Activated CD4-positive, CD25-positive, alpha-beta regulatory T cell treated with anti-CD3 and anti-CD28 coated beads, Interleukin-2, amount 50 U/mL, for 24 hours (primary cell): ENCODE data around the gene NELFCD.
"Not testable (repeated sequence)": the region's sequence is repeated elsewhere in the genome, so short reads cannot be mapped to it uniquely, and the experiment has no call there.

Experiments used
- ATAC-seq, 2 donors: fragments of 150-1000 bp; cut with Tn5 transposase; one replicate each; pipeline ENCODE4 v1.10.0; 2021; ENCODE audit warnings: mild to moderate bottlenecking in 1 of 2, moderate library complexity in 1 of 2

Gene NELFCD

DNA sequence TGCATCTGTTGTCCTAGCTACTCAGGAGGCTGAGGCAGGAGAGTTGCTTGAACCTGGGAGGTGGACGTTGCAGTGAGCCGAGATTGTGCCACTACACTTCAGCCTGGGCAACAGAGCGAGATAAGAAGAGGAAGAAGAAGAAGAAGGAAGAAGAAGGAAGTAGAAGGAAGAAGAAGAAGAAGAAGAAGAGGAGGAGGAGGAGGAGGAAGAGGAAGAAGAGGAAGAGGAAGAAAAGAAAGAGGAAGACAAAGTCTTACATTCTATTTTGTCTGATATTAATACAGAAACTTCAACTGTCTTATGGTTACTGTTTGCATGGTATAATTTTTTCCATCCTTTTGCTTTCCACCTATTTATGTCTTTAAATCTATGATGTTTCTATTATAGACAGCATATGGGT lies 7.2 kb upstream of the NELFCD start:
- no peak for ATAC-seq

- no peak for ATAC-seq
Measured at GRCh38 chr20:58975353-58975752, 5.7 kb upstream of the NELFCD start.

DNA sequence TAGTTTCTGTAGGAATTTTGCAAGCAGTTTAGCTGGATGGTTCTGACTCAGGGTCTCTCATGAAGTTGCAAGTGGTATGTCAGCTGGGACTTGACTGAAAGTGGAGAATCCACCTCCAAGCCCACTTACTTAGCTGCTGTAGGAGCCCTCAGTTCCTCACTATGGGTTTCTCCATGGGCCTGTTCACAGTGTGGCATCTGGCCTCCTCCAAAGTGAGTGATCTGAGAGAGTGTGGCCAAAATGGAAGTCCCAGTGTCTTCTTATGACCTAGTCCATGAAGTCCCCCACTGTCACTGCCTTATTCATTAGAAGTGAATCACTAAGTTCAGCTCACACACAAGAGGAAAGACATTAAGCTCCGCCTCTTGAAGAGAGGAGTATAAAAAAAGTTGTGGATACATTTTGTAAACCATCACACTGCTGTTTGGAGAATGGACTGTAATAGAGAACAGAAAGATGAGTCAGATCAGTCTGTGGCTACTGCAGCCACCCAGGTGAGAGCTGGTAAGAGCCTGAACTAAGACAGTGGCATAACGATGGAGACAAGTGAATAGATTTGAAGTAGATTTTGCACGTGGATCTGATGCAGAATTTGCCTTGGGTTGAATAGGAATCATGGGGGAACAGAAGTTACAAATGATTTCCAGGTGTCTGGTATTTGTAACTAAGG lies 4.9 kb upstream of the NELFCD start:
- no peak for ATAC-seq

DNA sequence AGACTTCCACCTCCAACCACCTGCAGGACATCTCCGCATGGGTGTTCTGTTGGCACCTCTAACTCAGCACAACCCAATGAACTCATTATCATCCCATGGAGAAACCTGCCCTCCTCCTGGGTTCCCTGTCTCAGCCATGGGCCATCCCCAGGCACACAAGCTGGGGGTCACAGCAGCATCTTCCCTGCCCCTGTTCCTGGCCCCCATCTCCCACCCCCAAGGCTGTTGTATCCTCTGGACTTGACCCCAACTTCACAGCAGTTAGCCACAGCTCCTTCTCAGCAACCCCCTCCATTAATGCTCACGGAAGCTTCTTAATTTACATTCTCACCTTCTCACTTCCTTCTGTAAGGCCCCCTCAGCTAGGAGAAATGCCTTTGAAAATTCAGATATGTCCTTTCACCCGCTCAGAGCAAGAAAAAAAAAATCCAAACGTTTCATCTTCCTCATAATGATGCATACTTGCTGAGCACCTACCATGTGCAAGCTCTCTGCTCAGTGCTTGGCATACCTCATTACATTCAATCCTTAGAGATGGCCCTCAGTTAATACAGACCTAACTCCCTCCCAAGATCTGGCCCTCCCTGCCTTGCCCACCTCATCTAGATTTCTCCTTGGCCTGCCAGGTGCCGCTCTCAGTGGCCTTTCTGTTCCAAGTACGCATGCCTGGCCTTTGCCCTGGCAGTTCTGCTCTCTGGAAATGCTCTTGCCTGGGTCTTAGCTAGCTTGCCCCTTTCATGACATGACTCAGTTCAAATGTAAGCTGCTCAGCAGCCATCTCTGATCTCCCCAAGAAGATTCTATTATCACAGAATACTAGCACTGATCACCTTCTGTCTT lies 2.5 kb upstream of the NELFCD start:
- no peak for ATAC-seq

- no peak for ATAC-seq
Measured at GRCh38 chr20:58981628-58982364, 740 bp downstream of the NELFCD start.

DNA sequence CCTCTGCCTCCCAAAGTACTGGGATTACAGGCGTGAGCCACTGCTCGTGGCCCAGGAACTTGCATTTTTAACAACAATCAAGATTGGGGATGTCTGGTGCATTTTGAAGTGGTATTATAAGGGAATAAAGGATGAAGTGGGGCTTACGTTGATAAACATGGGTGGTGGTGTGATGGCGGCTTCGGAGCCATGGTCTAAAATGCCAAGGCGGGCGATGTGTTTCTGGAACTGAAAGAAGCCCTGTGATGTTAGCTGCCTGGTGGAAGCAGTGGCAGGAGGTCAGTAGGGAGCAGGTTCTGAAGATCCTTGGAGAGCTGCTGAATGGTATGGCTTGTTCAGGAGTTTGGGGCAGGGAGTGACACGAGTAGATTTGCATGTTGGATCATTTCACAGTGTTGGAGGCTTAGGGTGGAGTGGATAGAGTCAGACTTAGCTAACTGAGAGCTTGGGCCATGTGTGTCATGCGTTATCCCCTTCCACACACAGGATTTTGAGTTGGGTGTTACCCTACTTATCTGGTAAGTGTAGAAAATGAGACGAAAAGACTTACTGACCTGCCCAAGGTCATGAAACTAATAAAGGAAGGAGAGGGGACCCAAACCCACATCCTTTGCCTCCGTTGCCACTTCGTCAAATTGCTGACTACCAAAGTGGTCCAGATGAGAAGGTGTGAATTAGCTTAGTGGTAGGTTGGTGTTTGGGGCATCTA lies 1.5 kb downstream of the NELFCD start:
- peak in 1 of 2 donors; percentile 8 for ATAC-seq

DNA sequence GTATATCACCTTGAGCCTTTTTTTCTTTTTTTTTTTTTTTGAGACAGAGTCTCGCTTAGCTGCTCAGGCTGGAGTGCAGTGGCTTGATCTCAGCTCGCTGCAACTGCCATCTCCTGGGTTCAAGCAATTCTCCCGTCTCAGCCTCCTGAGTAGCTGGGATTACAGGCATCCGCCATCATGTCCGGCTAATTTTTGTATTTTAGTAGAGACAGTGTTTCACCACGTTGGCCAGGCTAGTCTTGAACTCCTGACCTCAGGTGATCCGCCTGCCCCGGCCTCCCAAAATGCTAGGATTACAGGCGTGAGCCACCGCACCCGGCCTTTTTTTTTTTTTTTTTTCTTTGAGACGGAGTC lies 2.0 kb downstream of the NELFCD start:
- ATAC-seq, result not testable (repeated sequence)

GRCh38 chr20:58984691-58985090 lies 3.6 kb downstream of the NELFCD start:
- ATAC-seq, result no peak

DNA sequence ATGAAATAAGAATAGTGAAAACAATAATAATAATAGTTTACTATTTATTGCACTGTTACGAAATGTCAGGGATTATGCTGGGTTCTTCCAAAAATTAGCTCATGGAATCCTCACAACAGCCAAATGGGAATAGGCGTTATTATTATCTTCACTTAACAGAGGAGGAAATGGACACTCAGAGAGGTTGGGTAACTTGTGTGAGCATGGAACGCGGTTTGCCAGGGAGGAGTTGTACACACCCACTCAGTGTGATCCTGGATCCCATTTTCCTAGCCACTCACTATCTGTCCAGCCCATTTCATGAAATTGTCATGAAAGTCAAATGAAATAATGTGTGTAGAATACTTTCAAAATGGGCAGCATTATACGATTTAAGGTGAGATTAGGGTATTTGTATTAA lies 4.6 kb downstream of the NELFCD start:
- no peak for ATAC-seq

DNA sequence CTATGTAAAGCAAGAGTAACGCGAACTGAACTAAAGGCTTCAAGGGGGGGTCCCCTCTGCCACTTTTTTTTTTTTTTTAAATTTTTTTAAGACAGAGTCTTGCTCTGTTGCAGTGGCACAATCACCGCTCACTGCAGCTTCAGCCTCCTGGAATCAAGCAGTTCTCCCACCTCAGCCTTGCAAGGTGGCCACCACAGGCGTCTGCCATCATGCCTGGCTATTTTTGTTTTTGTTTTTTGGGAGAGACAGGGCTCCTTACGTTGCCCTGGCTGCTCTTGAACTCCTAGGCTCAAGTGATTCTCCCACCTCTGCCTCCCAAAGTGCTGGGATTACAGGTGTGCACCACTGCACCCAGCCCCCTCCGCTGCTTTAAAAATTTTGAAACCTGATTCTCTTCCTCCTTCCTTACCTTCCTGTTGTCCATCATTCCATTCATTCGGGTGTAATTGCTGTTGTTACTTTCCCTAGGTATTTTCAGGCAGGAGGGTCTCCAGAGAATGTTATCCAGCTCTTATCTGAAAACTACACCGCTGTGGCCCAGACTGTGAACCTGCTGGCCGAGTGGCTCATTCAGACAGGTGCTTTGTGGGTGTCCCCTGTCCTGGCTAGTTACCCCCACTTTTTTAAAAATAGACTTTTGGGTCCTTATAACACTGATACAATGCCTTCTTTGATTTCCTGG lies 5.4 kb downstream of the NELFCD start:
- ATAC-seq, result peak in 1 of 2 donors; percentile 27

DNA sequence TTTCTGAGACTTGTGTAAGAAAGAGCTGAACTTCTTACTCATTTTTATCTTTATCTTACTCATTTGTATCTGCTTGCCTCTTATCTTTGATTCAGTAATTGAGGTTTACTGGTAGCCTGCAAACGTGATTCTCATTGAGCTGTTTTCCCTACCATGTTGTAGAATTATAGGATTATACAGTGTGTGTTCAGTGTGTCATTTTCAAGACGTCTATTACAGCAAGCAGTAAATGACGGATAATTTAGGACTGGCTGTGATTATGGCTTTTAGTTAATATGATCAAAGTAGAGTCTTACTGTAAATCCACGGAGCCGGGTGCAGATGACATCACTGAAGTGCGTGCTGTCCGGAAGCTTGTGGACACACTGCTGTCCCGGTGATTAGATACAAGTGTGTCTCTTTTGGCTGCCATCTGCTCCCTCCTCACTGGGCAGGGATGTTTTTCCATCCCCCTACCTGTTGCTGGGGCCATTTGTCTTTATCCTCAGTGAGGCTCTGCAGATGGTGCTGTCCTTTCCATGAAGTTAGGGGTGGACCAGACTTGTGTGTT lies 6.0 kb downstream of the NELFCD start:
- peak in 1 of 2 donors; percentile 57 for ATAC-seq

GRCh38 chr20:58987790-58988564 lies 6.9 kb downstream of the NELFCD start:
- no peak for ATAC-seq

DNA sequence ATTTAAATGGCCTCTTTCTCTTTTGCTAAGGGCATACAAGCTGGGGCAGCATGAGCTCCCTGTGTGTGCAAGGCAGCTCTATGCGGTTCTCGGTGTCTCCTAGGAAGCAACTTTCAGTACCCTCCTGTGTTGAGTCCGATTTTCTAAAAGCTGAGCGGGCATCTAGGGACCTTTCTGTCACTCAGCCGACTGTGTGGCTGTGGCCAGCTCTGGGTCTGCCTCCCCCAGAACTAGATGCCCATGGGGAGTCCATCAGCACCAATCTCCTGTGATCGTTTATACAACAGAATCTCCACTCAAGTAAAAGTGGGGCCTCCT lies 7.5 kb downstream of the NELFCD start:
- no peak for ATAC-seq

GRCh38 chr20:58989196-58989595 lies 8.1 kb downstream of the NELFCD start:
- ATAC-seq, result no peak

DNA sequence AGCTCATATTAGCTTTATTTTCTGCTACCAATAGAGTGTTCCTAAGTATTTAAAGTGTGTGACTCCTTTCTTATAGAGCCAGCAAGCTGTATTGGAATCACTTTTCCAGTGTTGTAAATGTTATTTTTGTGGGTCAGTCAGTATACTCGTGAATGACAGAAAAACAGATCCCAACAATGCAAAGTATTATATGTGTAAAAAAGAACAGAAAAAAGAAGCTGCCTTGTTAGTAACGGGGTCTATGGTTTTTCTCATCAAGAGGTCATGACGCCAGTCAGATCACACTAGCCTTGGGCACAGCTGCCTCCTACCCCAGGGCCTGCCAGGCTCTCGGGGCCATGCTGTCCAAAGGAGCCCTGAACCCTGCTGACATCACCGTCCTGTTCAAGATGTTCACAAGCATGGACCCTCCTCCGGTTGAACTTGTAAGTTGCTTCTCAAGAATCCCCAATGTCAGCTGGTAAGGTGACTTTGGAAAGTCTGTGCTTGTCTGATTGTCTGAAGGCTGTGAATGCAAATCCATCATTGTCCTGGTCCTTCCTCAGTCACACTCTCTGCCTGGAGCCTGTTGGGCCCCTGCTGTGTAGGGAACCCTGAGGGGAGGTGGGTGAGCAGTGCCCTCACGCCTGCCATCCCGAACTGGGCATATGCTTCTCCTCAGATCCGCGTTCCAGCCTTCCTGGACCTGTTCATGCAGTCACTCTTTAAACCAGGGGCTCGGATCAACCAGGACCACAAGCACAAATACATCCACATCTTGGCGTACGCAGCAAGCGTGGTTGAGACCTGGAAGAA lies 9.8 kb downstream of the NELFCD start:
- ATAC-seq, result no peak

DNA sequence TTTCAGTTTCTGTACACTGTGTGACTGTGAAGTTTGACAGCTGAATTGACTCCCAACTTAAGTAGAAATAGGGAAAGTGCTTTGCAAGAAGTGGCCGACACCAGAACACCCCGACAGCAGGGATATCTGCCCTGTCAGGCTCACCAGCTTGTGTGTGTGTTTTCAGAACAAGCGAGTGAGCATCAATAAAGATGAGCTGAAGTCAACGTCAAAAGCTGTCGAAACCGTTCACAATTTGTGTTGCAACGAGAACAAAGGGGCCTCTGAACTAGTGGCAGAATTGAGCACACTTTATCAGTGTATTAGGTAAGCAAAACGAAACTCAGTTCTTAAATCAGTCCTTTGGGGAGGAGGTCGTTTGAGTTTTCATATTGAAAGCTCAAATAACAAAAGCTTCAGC lies 10.7 kb downstream of the NELFCD start:
- ATAC-seq, result no peak

DNA sequence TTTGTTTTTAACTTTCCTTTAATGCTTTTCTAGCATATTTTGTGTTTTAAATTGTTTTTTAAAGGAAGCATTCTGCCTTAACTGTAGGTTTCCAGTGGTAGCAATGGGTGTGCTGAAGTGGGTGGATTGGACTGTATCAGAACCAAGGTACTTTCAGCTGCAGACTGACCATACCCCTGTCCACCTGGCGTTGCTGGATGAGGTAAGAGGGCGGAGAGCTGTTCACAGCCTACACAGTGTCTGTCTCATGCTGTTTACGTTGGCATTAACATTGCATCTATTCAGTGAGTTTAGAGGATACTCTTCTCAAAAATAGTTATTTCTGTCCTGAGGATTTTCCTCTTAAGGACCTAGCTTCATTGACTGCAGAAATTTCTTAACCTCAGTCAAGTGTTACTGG lies 11.9 kb downstream of the NELFCD start:
- ATAC-seq, result no peak

- no peak for ATAC-seq
Measured at GRCh38 chr20:58993332-58994248, 12.5 kb downstream of the NELFCD start.

- no peak for ATAC-seq
Measured at GRCh38 chr20:58994390-58995159, 13.5 kb downstream of the NELFCD start.
